ENCODE data around the gene HHIP. TPM values are rescaled to one million over a fixed set of nuclear protein-coding genes. Genes with fewer than 3 reads are reported as not detected.
A peak's percentile ranks its signal among the peaks of the same experiment; 100 is the strongest.

Gene HHIP, protein sequence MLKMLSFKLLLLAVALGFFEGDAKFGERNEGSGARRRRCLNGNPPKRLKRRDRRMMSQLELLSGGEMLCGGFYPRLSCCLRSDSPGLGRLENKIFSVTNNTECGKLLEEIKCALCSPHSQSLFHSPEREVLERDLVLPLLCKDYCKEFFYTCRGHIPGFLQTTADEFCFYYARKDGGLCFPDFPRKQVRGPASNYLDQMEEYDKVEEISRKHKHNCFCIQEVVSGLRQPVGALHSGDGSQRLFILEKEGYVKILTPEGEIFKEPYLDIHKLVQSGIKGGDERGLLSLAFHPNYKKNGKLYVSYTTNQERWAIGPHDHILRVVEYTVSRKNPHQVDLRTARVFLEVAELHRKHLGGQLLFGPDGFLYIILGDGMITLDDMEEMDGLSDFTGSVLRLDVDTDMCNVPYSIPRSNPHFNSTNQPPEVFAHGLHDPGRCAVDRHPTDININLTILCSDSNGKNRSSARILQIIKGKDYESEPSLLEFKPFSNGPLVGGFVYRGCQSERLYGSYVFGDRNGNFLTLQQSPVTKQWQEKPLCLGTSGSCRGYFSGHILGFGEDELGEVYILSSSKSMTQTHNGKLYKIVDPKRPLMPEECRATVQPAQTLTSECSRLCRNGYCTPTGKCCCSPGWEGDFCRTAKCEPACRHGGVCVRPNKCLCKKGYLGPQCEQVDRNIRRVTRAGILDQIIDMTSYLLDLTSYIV
- 0.32 and 0.60 TPM in 2 replicates for total RNA-seq (2022)
- Bru-seq, nascent RNA = percentile 10 among the genes with signal in this experiment
- percentile 10 among the genes with signal in this experiment for BruChase-seq, experiment 1, labeled RNA remaining after a 2-hour chase
- BruChase-seq, experiment 2, labeled RNA remaining after a 6-hour chase = percentile 6 among the genes with signal in this experiment
- long read RNA-seq, partial matches to known transcripts = 0 of 1 reads
- long read RNA-seq, other reads (novel, unspliced or antisense) = 1 of 1 reads

DNA sequence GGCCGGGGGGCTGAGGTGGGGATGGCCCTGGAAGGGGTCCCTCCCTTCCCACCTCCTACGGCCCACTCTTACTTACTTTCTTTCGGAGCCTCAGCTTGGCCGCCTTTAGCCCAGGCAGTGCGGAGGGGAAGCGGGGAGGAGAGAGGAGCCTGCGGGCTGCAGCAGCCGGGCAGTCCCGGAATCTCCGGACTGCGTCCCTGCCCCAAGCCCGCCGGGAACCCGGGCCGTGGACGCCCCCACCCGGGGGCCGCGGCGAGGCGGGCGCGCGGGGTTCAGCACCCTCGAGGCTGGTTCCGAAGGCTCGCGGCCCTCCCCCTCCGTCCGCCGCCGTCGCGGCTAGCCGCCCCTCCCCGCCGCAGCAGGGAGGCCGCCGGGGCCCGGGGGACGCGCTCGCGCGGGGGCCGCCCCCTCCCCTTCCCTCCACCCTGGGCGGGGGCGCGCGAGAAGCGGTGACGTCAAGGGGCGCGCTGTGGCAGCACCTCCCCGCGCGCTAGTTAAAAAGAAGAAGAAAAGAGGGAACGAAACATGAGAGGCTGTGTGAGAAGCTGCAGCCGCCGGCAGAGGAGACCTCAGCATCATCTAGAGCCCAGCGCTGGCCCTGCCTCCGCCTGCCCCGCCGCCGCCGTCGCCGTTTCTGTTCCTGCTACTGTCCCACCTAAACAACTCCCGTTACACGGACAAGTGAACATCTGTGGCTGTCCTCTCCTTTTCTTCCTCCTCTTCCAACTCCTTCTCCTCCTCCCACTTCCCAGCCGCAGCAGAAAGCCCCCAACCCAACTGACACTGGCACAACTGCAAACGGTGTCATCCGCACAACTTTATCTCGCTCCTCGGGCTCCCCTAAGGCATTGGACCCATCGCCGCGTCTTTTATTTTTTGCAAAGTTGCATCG, at the start of gene HHIP:
HHIP (plus strand) TSS at position 526 of the 892 bp plus-strand sequence. CDS start 520 bp downstream, outside the sequence.
- DNase-seq = peak in 1 of 2 experiments; percentile 6
- H3K4me3 Mint-ChIP-seq (ENCODE audit: unreplicated experiment) = peak within 1 kb of the TSS; percentile 67
- BruUV-seq (replicated peaks) = no TSS peak
- TF ChIP-seq, protein P1, sequence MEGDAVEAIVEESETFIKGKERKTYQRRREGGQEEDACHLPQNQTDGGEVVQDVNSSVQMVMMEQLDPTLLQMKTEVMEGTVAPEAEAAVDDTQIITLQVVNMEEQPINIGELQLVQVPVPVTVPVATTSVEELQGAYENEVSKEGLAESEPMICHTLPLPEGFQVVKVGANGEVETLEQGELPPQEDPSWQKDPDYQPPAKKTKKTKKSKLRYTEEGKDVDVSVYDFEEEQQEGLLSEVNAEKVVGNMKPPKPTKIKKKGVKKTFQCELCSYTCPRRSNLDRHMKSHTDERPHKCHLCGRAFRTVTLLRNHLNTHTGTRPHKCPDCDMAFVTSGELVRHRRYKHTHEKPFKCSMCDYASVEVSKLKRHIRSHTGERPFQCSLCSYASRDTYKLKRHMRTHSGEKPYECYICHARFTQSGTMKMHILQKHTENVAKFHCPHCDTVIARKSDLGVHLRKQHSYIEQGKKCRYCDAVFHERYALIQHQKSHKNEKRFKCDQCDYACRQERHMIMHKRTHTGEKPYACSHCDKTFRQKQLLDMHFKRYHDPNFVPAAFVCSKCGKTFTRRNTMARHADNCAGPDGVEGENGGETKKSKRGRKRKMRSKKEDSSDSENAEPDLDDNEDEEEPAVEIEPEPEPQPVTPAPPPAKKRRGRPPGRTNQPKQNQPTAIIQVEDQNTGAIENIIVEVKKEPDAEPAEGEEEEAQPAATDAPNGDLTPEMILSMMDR (IDR thresholded peaks at IDR 0.05; ENCODE audit: insufficient read depth in 1 of 2, low read depth in 1 of 2, low read length in 1 of 2, severe bottlenecking in 1 of 2, unreplicated experiment in 1 of 2) = no peak
- ChIA-PET POLR2A (no interaction called here), CTCF (interaction anchor here (0.7 kb wide), 1 partner anchor 413 kb away, joined by 3 read pairs; no protein-coding TSS in a partner anchor)
- H3K27ac Mint-ChIP-seq (ENCODE audit: unreplicated experiment) = no peak within 1 kb of the TSS
- no peaks in the 10 kb centered on the region for H3K9me3 Mint-ChIP-seq (ENCODE audit: unreplicated experiment)
- no peaks in the 10 kb centered on the region for H3K4me1 Mint-ChIP-seq (ENCODE audit: low read depth, unreplicated experiment)
- no peaks in the 10 kb centered on the region for H3K36me3 Mint-ChIP-seq (ENCODE audit: insufficient read depth, unreplicated experiment)
- H3K27me3 Mint-ChIP-seq (ENCODE audit: insufficient read depth, unreplicated experiment) = peaks cover 16% of the 10 kb centered on the region
- H3K9me3 ChIP-seq = no peaks in the 10 kb centered on the region
- H3K36me3 ChIP-seq (ENCODE audit: control insufficient read depth, insufficient read depth, low read length) = no peaks in the 10 kb centered on the region
- H3K4me3 ChIP-seq (ENCODE audit: low read depth, low read length) = no peak within 1 kb of the TSS; the same call in 1 of the 2 replicates
- H3K27me3 ChIP-seq (replicated peaks; ENCODE audit: control insufficient read depth, insufficient read depth, low read length) = no peaks in the 10 kb centered on the region
- intact Hi-C loops (cut with micrococcal nuclease; ENCODE audit: unreplicated experiment) = no loop called here
- no peaks in the 10 kb centered on the region for H3K4me1 ChIP-seq

DNA sequence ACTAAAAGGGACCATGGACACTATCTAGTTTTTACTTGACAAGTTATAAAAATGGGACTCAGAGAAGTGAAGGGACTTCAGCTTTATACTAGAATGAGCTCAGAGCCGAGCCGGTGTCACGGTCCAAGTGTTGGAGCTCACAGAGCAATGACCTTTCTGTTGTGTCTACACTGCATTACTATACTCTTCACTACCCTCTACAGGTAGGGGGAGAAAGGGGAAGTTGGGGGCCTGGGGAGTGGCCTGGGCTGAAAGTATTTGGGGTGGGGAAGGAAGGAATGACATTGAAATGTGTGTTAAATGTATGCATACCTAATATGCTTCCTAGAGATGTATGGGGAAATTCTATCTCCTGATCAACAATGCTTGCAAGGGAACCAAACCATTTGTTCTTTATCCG, 48.8 kb upstream of the HHIP start:
- Mint-ChIP-seq H3K9me3 (ENCODE audit: unreplicated experiment) (no peaks in the 10 kb centered on the region), H3K27me3 (ENCODE audit: insufficient read depth, unreplicated experiment) (peaks cover 4% of the 10 kb centered on the region), H3K4me3 (ENCODE audit: unreplicated experiment) (no peak overlapping the region), H3K36me3 (ENCODE audit: insufficient read depth, unreplicated experiment) (no peaks in the 10 kb centered on the region), H3K4me1 (ENCODE audit: low read depth, unreplicated experiment) (no peaks in the 10 kb centered on the region), H3K27ac (ENCODE audit: unreplicated experiment) (no peak overlapping the region)
- H3K4me3 ChIP-seq (ENCODE audit: low read depth, low read length) = no peak overlapping the region
- intact Hi-C loops (cut with micrococcal nuclease; ENCODE audit: unreplicated experiment) = no loop called here
- TF ChIP-seq, protein P1 (IDR thresholded peaks at IDR 0.05; ENCODE audit: insufficient read depth in 1 of 2, low read depth in 1 of 2, low read length in 1 of 2, severe bottlenecking in 1 of 2, unreplicated experiment in 1 of 2) = no peak
- DNase-seq = no peak
- H3K36me3 ChIP-seq (ENCODE audit: control insufficient read depth, insufficient read depth, low read length) = no peaks in the 10 kb centered on the region
- POLR2A ChIA-PET = no interaction called here
- CTCF ChIA-PET = no interaction called here
- no peaks in the 10 kb centered on the region for H3K9me3 ChIP-seq
- H3K27me3 ChIP-seq (replicated peaks; ENCODE audit: control insufficient read depth, insufficient read depth, low read length) = no peaks in the 10 kb centered on the region
- BruUV-seq (replicated peaks) = no TSS peak
- H3K4me1 ChIP-seq = no peaks in the 10 kb centered on the region
